AG04449 (cell line): ENCODE results near the gene CCDC78.

Experiments used
- CTCF ChIA-PET: fragments of 350-600 bp; formaldehyde crosslinking; extraction: SDS; loops from one replicate; lab custom pipeline; 2021; ENCODE audit warnings: antibody characterized with exemption; lab: Yijun Ruan, JAX
- POLR2A ChIA-PET: fragments of 400-600, 350-600 bp; formaldehyde crosslinking; extraction: SDS; loops from one replicate; lab custom pipeline; 2020; ENCODE audit warnings: antibody characterized with exemption, inconsistent platforms; lab: Yijun Ruan, JAX
- DNase-seq: peaks from one replicate; pipeline ENCODE4 v3.0.0-alpha.2; 2010; ENCODE audit warnings: low read depth, low spot score
- H3K4me3 ChIP-seq: 2 replicates; pipeline ENCODE4 v1.5.1; 2011; ENCODE audit warnings: low read depth, mild to moderate bottlenecking, control low read depth, low read length
- TF ChIP-seq, protein P1 (sequence below): IDR thresholded peaks from one replicate; pipeline ENCODE4 v1.5.1; 2011; ENCODE audit warnings: mild to moderate bottlenecking, moderate library complexity, low read length, control low read depth, inconsistent platforms; ENCODE audit not compliant: insufficient read depth; ENCODE audit errors: missing control alignments

The CCDC78 gene

DNA sequence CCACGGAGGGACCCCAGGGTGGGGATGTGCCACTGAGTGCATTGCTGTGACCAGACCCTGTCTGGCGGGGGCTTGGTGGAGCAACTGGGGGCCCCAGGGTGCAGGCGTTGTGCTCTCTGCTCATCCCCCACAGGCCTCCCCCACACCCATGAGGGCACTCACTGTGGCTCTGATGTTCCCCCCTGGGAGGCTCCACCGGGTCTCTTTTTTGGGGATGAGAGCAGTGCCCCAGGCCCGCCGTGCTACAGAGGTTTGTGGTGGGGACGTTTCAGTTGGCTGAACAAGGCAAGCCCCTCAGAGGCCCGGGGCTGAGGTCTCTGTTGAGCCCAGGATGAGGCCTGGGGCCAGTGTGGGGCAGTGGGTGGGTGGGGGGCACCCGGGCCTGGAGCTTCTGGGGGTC is 2.5 kb downstream of the CCDC78 start:
- ChIA-PET CTCF (interaction anchor here (1.0 to 7.4 kb wide), 3 partner anchors 10 to 332 kb away, joined by 3 to 75 read pairs (median 16); partner anchors contain the start of genes CIAO3 and METRN), POLR2A (no interaction called here)
- TF ChIP-seq, protein P1, sequence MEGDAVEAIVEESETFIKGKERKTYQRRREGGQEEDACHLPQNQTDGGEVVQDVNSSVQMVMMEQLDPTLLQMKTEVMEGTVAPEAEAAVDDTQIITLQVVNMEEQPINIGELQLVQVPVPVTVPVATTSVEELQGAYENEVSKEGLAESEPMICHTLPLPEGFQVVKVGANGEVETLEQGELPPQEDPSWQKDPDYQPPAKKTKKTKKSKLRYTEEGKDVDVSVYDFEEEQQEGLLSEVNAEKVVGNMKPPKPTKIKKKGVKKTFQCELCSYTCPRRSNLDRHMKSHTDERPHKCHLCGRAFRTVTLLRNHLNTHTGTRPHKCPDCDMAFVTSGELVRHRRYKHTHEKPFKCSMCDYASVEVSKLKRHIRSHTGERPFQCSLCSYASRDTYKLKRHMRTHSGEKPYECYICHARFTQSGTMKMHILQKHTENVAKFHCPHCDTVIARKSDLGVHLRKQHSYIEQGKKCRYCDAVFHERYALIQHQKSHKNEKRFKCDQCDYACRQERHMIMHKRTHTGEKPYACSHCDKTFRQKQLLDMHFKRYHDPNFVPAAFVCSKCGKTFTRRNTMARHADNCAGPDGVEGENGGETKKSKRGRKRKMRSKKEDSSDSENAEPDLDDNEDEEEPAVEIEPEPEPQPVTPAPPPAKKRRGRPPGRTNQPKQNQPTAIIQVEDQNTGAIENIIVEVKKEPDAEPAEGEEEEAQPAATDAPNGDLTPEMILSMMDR, result no peak
- no peak for DNase-seq
- no peak overlapping the region for H3K4me3 ChIP-seq

DNA sequence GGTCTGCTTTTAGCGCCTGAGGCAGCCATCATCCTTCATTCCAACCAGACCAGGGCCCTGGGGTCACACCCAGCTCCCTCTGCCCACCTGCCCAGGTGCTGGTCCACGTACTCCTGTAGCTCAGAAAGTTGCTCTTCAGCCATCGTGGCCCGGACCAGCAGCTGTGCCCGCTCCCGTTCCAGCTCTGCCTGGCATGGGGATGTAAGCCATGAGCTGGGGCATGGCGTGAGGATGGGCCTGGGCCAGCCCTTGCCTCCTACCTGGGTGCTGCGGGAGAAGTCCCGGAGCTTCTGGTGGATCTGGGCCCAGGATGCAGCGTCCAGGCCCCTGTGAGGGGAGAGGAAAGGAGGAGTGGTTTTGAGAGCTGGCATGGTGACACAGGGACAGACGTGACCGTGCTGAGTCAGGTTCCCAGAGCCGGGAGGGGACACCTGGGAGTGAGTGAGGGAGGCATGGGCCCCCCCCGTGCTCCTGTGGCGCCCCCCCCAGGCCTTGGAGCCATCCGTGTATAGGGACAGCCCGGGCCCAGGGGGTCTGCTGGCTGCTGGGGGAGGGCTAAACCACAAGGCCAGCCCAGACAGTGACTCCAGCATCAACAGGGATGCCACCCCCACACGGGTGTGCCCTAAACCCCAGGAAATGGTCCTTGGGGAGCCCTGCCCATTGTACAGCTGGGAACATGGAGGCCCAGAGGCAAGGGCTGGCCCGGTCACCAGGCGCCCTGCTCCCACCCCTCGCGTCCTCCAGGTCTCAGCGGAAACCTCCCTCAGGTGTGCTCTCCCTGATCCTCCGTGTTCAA is 3.2 kb downstream of the CCDC78 start:
- TF ChIP-seq, protein P1, result no peak
- no peak overlapping the region for H3K4me3 ChIP-seq
- POLR2A ChIA-PET, result interaction anchor here (1.4 kb wide), 1 partner anchor 11 kb away, joined by 4 read pairs; no protein-coding TSS in a partner anchor
- CTCF ChIA-PET, result interaction anchor here (0.9 to 7.4 kb wide), 5 partner anchors 9 to 20 kb away, joined by 3 to 75 read pairs (median 6); partner anchors contain the start of genes CIAO3 and METRN
- no peak for DNase-seq

DNA sequence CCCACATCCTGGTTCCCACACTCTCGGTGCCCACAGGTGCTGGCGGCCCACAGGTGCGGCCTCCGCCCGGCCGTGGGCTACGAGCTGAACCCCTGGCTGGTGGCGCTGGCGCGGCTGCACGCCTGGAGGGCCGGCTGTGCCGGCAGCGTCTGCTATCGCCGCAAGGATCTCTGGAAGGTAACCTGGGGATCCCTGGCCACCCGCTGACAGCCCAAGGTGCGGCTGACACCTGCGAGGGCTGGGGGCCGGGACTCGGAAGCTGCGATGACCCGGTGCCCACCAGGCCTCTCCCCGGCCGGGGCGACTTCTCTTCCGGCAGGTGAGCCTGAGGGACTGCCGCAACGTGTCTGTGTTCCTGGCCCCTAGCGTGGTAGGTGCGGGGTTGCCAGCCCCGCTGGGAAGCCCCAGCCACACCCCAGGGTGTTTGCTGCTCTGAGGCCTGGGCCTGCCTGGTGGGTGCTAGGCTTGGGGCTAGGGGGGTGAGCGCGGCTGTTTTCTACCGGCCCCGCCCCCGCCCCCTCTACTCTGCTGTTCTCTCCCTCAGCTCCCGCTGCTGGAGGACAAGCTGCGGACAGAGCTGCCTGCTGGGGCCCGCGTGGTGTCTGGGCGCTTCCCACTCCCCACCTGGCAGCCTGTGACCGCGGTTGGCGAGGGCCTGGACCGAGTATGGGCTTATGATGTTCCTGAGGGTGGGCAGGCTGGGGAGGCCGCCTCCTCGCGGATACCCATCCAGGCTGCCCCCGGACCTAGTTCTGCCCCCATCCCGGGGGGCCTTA is 4.3 kb downstream of the CCDC78 start:
- H3K4me3 ChIP-seq, result peak overlapping the region; percentile 75
- DNase-seq, result no peak
- TF ChIP-seq, protein P1, result no peak
- CTCF ChIA-PET, result interaction anchor here (0.9 to 3.4 kb wide), 9 partner anchors 9 to 64 kb away, joined by 3 to 25 read pairs (median 6); partner anchors contain the start of gene CIAO3
- POLR2A ChIA-PET, result interaction anchor here (0.6 to 1.4 kb wide), 3 partner anchors 9 to 13 kb away, joined by 3 to 4 read pairs (median 3); no protein-coding TSS in a partner anchor

DNA sequence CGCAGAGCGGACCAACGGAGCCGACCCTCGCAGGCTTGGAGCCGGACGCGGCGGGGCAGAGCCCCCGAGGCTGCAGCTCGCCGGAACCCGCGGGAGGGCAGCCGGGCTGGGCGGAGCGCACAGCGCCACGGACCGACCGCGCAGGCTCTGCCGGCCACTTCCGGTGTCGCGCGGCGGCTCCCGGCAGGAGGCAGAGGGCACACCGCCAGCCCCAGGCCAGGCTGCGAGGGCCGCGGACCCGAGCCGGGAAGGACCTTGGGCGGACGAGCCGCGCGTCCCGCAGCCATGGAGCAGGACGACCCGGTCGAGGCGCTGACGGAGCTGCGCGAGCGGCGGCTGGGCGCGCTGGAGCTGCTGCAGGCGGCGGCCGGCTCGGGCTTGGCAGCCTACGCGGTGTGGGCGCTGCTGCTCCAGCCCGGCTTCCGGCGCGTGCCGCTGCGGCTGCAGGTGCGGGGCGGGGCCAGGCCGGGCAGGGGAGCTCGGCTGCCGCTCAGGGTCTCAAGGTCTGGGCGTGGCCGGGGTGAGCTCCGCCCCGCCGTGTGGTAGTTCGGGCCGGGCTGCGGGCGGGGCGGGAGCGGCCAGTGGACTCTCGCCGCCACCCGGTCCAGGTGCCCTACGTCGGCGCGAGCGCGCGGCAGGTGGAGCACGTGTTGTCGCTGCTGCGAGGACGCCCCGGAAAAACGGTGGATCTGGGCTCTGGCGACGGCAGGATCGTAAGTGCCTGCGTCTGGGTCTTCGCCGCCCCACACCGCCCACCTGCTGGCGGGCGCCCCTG is 5.1 kb downstream of the CCDC78 start, which contains the start of gene ANTKMT:
Gene ANTKMT, plus strand, starts transcription at position 157 of the 775 bp plus-strand sequence. Its CDS starts 129 bp downstream, at position 286.
- POLR2A ChIA-PET, result interaction anchor here (0.7 to 1.5 kb wide), 4 partner anchors 9 to 35 kb away, joined by 3 to 7 read pairs (median 4); no protein-coding TSS in a partner anchor
- H3K4me3 ChIP-seq, result peak within 1 kb of the TSS; percentile 75
- TF ChIP-seq, protein P1, result no peak
- CTCF ChIA-PET, result interaction anchor here (0.8 to 3.4 kb wide), 14 partner anchors 9 to 335 kb away, joined by 3 to 25 read pairs (median 6); partner anchors contain the start of gene CIAO3
- DNase-seq, result no peak

DNA sequence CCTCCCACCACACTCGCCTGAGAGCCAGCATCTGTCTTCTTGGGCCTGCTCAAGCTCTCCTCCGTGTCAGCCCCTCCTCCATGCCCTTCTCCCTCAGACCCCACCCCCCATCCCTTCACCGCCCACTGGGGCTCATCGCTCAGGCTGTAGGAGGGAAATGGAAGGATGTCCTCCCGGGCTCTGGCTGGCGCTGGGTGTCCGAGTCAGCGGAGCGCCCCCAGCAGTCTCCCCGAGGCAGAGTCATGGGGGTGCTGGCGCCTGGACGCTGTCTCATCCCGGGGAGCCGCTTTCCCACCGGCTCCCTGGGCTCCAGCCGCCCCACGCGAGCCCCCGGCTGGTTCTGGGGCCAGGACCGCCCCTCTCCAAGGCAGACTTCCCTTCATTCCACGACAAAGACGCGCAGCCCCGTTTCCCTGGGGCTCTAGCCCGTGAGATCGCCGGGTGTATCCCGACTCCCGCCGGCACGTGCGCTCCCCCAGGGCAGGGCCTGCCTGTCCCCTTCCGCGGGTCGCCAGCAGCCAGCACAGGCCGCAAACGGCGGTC is 5.7 kb downstream of the CCDC78 start:
- no peak for DNase-seq
- TF ChIP-seq, protein P1, result peak; percentile 52
- H3K4me3 ChIP-seq, result peak overlapping the region; percentile 75
- ChIA-PET CTCF (interaction anchor here (0.6 to 3.4 kb wide), 16 partner anchors 8 to 335 kb away, joined by 3 to 25 read pairs (median 4); partner anchors contain the start of gene CIAO3), POLR2A (interaction anchor here (1.0 to 1.5 kb wide), 3 partner anchors 9 to 34 kb away, joined by 3 to 7 read pairs (median 5); no protein-coding TSS in a partner anchor)
